ENCODE measurements around the gene PLOD2. TPM values are rescaled to one million over a fixed set of nuclear protein-coding genes. Genes with fewer than 3 reads are reported as not detected.

The PLOD2 gene
- total and polyA plus RNA-seq, 9 donors: 13.8 to 43.4 (median 22.6) TPM

DNA sequence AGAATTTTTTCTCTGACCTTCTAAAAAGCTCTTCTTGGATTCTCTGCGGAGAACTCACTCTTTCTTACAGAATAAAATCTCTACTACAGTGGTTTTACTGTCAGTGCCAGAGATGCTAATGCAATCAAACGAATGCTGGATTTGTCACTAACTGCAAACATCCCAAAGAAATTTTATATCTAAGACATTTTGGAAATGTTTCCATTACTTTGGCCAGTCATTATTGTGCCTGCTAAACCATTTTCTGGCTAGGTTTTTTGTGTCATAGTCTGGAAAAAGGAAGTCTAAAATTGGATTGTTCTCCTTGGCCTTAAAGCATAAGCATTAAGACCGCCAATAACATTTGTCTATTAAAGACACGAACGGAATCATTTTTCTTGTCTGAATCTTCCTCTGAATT lies 54.0 kb downstream of the PLOD2 start:
- Histone ChIP-seq H3K27ac (ENCODE audit: low read length) (peak overlapping the region; percentile 4), H3K4me3 (ENCODE audit: low read length) (no peak overlapping the region), H3K4me1 (ENCODE audit: control insufficient read depth, insufficient read depth, low read length) (no peaks in the 10 kb centered on the region), H3K27me3 (ENCODE audit: control insufficient read depth, insufficient read depth, low read length) (no peaks in the 10 kb centered on the region), H3K36me3 (ENCODE audit: control insufficient read depth, insufficient read depth, low read length) (no peaks in the 10 kb centered on the region), H3K9me3 (replicated peaks; ENCODE audit: control insufficient read depth, low read depth, low read length) (no peaks in the 10 kb centered on the region)
- WGBS (ENCODE audit: insufficient coverage): no CpG with 5 or more reads among the region's 5 CpGs
- DNase-seq: peak; percentile 95

DNA sequence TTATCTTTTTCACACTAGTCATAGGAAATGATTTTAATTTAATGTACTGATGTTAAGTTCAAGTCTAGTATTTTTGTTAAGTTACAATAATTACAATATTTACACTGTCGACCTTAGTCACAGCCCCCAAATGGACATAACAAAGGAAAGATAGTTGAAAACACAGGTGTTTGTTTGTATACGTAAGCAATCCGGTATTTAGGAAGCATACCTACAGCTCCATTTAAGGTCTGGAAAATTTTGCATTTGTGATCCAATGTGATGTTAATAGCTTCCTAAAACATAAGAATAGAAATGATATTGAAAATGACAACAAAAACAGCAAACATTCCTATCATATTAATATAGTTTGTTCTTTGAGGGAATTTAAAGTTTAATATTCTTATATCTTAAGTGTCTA lies 56.9 kb downstream of the PLOD2 start:
- WGBS (ENCODE audit: insufficient coverage): no CpG with 5 or more reads among the region's 3 CpGs
- no peak for DNase-seq
- no peak overlapping the region for H3K27ac ChIP-seq (ENCODE audit: low read length)
- no peaks in the 10 kb centered on the region for H3K9me3 ChIP-seq (replicated peaks; ENCODE audit: control insufficient read depth, low read depth, low read length)
- no peaks in the 10 kb centered on the region for H3K4me1 ChIP-seq (ENCODE audit: control insufficient read depth, insufficient read depth, low read length)
- H3K27me3 ChIP-seq (ENCODE audit: control insufficient read depth, insufficient read depth, low read length): no peaks in the 10 kb centered on the region
- no peak overlapping the region for H3K4me3 ChIP-seq (ENCODE audit: low read length)
- no peaks in the 10 kb centered on the region for H3K36me3 ChIP-seq (ENCODE audit: control insufficient read depth, insufficient read depth, low read length)

DNA sequence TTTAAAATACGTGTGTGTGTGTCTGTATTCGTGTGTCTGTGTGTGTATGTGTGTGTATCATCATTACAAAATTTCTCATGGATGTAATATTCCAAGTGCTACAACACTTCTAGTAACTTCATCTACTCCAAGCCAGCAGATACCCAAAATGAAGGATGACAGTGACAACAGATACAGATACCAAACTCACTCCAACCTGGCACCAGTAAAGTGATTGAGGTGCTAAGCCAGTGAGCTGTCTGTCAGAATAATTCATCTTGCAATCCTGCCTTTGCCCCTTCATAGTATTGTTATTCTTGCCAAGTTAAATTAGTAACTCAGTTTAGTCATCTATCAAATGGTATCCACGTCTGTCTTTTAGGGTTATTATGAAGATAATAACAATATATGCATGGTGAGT lies 58.1 kb downstream of the PLOD2 start:
- DNase-seq: no peak
- H3K9me3 ChIP-seq (replicated peaks; ENCODE audit: control insufficient read depth, low read depth, low read length): no peaks in the 10 kb centered on the region
- H3K27me3 ChIP-seq (ENCODE audit: control insufficient read depth, insufficient read depth, low read length): no peaks in the 10 kb centered on the region
- H3K36me3 ChIP-seq (ENCODE audit: control insufficient read depth, insufficient read depth, low read length): no peaks in the 10 kb centered on the region
- H3K27ac ChIP-seq (ENCODE audit: low read length): no peak overlapping the region
- no CpG with 5 or more reads among the region's 3 CpGs for WGBS (ENCODE audit: insufficient coverage)
- H3K4me1 ChIP-seq (ENCODE audit: control insufficient read depth, insufficient read depth, low read length): no peaks in the 10 kb centered on the region
- no peak overlapping the region for H3K4me3 ChIP-seq (ENCODE audit: low read length)

DNA sequence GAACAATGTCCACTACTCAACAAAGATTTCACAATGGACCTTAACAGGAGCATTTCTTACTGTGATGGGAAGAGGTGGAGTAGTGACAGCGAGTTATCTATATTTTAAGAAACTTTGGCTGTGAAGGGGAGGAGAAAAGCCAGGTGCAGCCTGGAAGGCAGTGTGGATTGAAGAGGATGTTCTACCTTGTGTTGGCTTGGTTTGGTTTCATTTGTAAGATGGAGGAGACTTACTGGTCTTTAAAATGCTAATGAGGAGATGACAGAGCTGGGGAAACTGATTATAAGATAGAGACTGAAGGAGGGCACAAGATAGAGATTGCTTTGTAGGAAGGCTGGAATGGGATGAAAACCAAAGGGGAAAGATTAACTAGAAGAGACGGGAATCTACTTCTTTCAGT lies 59.4 kb downstream of the PLOD2 start:
- DNase-seq: no peak
- no peaks in the 10 kb centered on the region for H3K36me3 ChIP-seq (ENCODE audit: control insufficient read depth, insufficient read depth, low read length)
- no peaks in the 10 kb centered on the region for H3K9me3 ChIP-seq (replicated peaks; ENCODE audit: control insufficient read depth, low read depth, low read length)
- no peaks in the 10 kb centered on the region for H3K27me3 ChIP-seq (ENCODE audit: control insufficient read depth, insufficient read depth, low read length)
- 100% methylated on average over 1 of the region's 2 CpGs for WGBS (ENCODE audit: insufficient coverage)
- no peak overlapping the region for H3K4me3 ChIP-seq (ENCODE audit: low read length)
- no peak overlapping the region for H3K27ac ChIP-seq (ENCODE audit: low read length)
- no peaks in the 10 kb centered on the region for H3K4me1 ChIP-seq (ENCODE audit: control insufficient read depth, insufficient read depth, low read length)

DNA sequence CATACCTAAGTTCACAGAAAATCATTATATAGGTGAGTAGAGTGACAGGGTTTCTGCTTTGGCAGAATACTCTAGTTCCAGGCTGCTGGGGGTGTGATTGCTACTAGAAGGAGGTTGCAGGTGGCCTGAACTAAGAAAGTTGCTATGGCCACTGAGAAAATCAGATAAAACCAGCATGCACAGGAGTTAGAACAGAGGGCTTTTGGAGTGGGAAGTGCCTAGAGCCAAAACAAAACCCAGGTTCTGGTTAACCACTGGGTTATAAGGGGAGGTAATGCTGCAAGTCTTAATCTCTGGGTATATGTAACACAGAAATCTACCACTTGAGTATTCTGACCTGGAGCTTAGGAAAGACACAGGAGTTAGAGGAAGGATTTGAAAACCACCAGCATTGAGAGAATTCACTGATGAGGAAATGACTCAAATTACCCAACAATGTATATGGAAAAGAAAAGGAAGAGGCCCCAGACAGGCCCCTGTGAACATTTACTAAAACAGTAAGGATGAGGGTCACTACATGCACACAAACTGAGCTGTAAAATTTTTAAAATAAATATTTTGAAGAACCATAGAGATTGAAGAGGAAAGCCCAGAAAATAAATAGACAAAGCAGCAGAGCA lies 60.0 kb downstream of the PLOD2 start:
- DNase-seq: no peak
- Histone ChIP-seq H3K4me1 (ENCODE audit: control insufficient read depth, insufficient read depth, low read length) (no peaks in the 10 kb centered on the region), H3K36me3 (ENCODE audit: control insufficient read depth, insufficient read depth, low read length) (no peaks in the 10 kb centered on the region), H3K27me3 (ENCODE audit: control insufficient read depth, insufficient read depth, low read length) (no peaks in the 10 kb centered on the region), H3K9me3 (replicated peaks; ENCODE audit: control insufficient read depth, low read depth, low read length) (no peaks in the 10 kb centered on the region), H3K4me3 (ENCODE audit: low read length) (no peak overlapping the region), H3K27ac (ENCODE audit: low read length) (no peak overlapping the region)

DNA sequence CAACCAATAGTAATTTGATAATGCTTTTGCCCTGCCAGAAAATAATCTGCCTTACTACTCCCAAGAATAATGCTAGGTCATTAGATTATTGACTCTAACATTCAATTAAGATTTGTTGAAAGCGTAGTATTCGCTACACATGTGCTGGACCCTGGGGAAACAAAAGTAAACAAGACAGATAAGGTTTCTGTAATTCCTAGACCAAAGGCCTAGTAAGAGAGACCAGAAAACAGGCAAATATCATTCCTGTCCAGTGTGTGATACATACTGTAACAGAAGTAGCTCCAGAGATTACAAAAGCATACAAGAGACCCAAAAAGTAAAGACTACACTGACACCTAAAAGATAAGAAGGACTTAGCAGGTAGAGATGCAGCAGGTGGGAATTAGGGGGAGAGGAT lies 60.8 kb downstream of the PLOD2 start:
- no peak overlapping the region for H3K27ac ChIP-seq (ENCODE audit: low read length)
- no peak overlapping the region for H3K4me3 ChIP-seq (ENCODE audit: low read length)
- H3K36me3 ChIP-seq (ENCODE audit: control insufficient read depth, insufficient read depth, low read length): no peaks in the 10 kb centered on the region
- DNase-seq: no peak
- H3K9me3 ChIP-seq (replicated peaks; ENCODE audit: control insufficient read depth, low read depth, low read length): no peaks in the 10 kb centered on the region
- H3K4me1 ChIP-seq (ENCODE audit: control insufficient read depth, insufficient read depth, low read length): no peaks in the 10 kb centered on the region
- WGBS (ENCODE audit: insufficient coverage): no CpG with 5 or more reads among the region's 2 CpGs
- no peaks in the 10 kb centered on the region for H3K27me3 ChIP-seq (ENCODE audit: control insufficient read depth, insufficient read depth, low read length)

DNA sequence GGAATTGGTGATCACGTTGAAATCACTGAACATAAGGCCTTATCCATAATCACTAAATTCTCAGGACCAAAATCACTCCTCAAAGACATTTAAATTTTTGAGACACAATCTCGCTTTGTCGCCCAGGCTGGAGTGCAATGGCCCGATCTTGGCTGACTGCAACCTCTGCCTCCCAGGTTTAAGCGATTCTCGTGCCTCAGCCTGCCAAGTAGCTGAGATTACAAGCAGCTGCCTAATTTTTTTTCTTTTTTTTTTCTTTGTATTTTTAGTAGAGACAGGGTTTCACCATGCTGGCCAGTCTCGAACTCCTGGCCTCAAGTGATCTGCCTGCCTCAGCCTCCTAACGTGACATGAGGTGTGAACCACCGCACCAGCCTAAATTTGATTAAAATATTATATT lies 61.7 kb downstream of the PLOD2 start:
- no peak for DNase-seq
- H3K27ac ChIP-seq (ENCODE audit: low read length): no peak overlapping the region
- 79% methylated on average over 3 of the region's 9 CpGs for WGBS (ENCODE audit: insufficient coverage)
- H3K4me1 ChIP-seq (ENCODE audit: control insufficient read depth, insufficient read depth, low read length): no peaks in the 10 kb centered on the region
- no peaks in the 10 kb centered on the region for H3K36me3 ChIP-seq (ENCODE audit: control insufficient read depth, insufficient read depth, low read length)
- H3K4me3 ChIP-seq (ENCODE audit: low read length): no peak overlapping the region
- H3K9me3 ChIP-seq (replicated peaks; ENCODE audit: control insufficient read depth, low read depth, low read length): no peaks in the 10 kb centered on the region
- no peaks in the 10 kb centered on the region for H3K27me3 ChIP-seq (ENCODE audit: control insufficient read depth, insufficient read depth, low read length)

DNA sequence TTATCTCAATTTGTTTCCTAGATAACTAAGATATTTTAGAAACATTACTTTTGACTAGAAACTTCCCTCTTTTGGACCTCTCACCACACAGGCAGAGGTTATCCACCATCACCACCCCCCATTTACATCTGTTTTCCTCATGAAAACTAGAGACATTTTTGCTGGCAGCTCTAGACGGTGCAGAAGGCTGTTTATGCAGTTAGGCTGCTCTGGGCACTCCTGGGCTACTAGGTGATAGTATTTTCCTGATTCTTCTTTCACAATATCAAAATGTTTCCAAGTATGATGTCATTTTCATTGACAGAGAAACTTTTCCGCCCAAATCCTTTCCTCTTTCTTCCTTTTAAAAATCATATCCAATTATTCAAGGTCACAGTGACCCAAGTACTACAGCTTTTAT lies 67.1 kb downstream of the PLOD2 start:
- no peaks in the 10 kb centered on the region for H3K27me3 ChIP-seq (ENCODE audit: control insufficient read depth, insufficient read depth, low read length)

DNA sequence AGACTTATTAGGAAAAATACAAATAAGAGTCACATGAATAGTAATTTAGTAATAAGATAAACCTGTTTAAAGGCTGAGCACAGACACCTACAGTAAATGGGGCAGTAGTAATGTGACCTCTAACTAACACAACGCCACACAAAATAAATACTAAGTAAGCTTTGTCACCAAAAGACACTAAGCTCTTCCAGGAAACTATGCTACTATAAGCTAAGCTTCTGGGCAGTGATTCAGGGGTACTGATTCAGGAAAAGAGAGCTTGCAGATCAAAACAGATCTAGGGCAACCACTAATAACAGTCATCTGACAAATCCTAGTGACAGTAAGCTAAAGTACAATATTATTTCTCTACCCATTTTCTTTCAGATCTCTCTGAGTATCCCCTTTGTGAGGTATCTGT lies 68.8 kb downstream of the PLOD2 start:
- Histone ChIP-seq H3K4me1 (ENCODE audit: control insufficient read depth, insufficient read depth, low read length) (no peaks in the 10 kb centered on the region), H3K4me3 (ENCODE audit: low read length) (no peak overlapping the region), H3K27ac (ENCODE audit: low read length) (no peak overlapping the region), H3K27me3 (ENCODE audit: control insufficient read depth, insufficient read depth, low read length) (no peaks in the 10 kb centered on the region), H3K36me3 (ENCODE audit: control insufficient read depth, insufficient read depth, low read length) (no peaks in the 10 kb centered on the region), H3K9me3 (replicated peaks; ENCODE audit: control insufficient read depth, low read depth, low read length) (no peaks in the 10 kb centered on the region)
- peak; percentile 60 for DNase-seq
- no CpG with 5 or more reads among the region's 1 CpG for WGBS (ENCODE audit: insufficient coverage)

More for the DNA sequence above, 67.1 kb downstream of the PLOD2 start:
- H3K4me1 ChIP-seq (ENCODE audit: control insufficient read depth, insufficient read depth, low read length): no peaks in the 10 kb centered on the region
- no peaks in the 10 kb centered on the region for H3K36me3 ChIP-seq (ENCODE audit: control insufficient read depth, insufficient read depth, low read length)
- no peak overlapping the region for H3K27ac ChIP-seq (ENCODE audit: low read length)
- DNase-seq: peak; percentile 83
- no CpG with 5 or more reads among the region's 2 CpGs for WGBS (ENCODE audit: insufficient coverage)
- H3K9me3 ChIP-seq (replicated peaks; ENCODE audit: control insufficient read depth, low read depth, low read length): no peaks in the 10 kb centered on the region
- no peak overlapping the region for H3K4me3 ChIP-seq (ENCODE audit: low read length)

DNA sequence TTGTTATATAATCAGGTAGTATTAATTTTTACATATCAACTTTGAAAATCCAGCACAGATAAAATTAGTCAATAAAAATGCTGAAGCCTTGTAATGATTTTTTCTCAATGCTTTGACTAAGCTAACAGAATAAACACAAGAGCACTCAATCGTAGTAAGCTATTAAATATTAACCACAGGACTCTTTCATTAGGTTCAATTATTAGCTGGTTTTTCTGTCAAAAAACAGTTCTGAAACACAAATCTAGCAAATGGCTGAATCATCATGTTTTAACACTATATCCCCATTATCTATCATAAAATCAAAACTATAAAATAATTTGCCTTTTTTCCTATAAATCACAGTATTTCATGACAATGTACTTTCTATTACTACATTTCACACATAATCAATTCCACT lies 69.6 kb downstream of the PLOD2 start:
- H3K36me3 ChIP-seq (ENCODE audit: control insufficient read depth, insufficient read depth, low read length): no peaks in the 10 kb centered on the region
- no peak overlapping the region for H3K27ac ChIP-seq (ENCODE audit: low read length)
- no peak for DNase-seq
- H3K4me3 ChIP-seq (ENCODE audit: low read length): no peak overlapping the region
- no peaks in the 10 kb centered on the region for H3K27me3 ChIP-seq (ENCODE audit: control insufficient read depth, insufficient read depth, low read length)
- H3K9me3 ChIP-seq (replicated peaks; ENCODE audit: control insufficient read depth, low read depth, low read length): no peaks in the 10 kb centered on the region
- no peaks in the 10 kb centered on the region for H3K4me1 ChIP-seq (ENCODE audit: control insufficient read depth, insufficient read depth, low read length)
- no CpG with 5 or more reads among the region's 1 CpG for WGBS (ENCODE audit: insufficient coverage)

DNA sequence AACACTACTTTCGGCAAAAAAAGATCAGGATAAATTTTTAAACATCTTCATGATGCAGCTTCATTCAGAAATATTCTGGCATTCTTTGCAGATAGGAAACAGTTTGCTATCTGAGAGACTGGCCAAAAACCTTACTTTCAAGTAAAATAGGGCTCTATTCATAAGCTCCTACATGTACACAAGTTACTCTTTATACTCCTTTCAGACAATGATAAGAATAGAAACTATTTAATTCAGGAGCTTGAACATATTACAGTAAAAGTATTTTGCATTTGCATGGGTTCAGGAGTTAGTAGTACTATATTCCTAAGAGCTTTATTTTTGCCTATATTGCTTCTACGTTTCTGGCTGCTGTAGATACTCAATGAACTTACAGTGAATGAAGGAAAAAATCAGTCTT lies 70.5 kb downstream of the PLOD2 start:
- DNase-seq: peak; percentile 41
- no peak overlapping the region for H3K27ac ChIP-seq (ENCODE audit: low read length)
- H3K4me1 ChIP-seq (ENCODE audit: control insufficient read depth, insufficient read depth, low read length): no peaks in the 10 kb centered on the region
- H3K9me3 ChIP-seq (replicated peaks; ENCODE audit: control insufficient read depth, low read depth, low read length): no peaks in the 10 kb centered on the region
- no CpG with 5 or more reads among the region's 2 CpGs for WGBS (ENCODE audit: insufficient coverage)
- no peaks in the 10 kb centered on the region for H3K27me3 ChIP-seq (ENCODE audit: control insufficient read depth, insufficient read depth, low read length)
- no peaks in the 10 kb centered on the region for H3K36me3 ChIP-seq (ENCODE audit: control insufficient read depth, insufficient read depth, low read length)
- no peak overlapping the region for H3K4me3 ChIP-seq (ENCODE audit: low read length)
